Activated CD8-positive, alpha-beta memory T cell treated with anti-CD3 and anti-CD28 coated beads for 4 hours (primary cell): Measurements from ENCODE around the gene COL26A1.

ENCODE experiments used
- DNase-seq, 2 donors: peaks; one replicate each; pipeline ENCODE4 v3.0.0-alpha.2; 2020; ENCODE audit warnings: low read depth in 2 of 2

COL26A1 gene

DNA sequence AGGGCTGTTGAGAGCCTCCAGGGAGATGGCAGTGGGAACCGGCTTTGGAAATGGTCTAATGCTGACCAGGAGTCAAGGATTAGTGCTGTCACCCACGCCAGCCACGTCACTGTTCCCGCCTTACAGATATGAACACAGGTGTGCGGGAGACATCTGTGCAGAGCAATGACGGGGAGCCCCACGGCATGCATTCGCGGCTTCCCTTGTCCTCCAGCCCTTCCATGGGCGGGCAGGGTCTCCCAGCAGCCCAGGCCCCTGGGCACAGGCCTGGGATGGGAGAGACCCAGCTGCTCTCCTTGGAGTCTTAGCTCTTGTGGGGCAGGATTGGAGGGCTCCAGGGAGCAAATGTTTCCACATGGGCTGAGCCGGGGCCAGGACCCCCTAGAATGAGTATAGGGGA, 172.2 kb downstream of the COL26A1 start:
- DNase-seq = no peak

DNA sequence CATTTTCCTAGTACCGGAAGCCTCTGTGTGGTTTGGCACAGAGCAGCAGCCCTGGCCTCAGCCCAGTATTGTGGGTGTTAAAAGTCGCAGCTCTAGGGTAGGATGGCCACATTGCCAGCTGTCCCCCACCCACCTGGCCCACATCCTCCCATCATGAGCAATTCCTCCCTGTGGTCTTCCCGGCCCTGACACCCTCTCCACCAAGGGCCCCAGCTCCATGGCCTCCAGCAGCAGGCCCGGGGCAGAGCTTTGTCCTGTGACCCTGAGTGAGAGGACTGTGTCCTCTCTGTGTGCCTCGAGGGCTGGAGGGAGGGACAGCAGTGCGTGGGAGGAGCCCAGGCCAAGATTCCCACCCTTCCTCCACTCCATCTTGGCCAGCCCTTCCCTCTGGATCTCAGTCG, 172.7 kb downstream of the COL26A1 start:
- DNase-seq = no peak

- no peak for DNase-seq
Measured at GRCh38 chr7:101536232-101536631, 173.6 kb downstream of the COL26A1 start.

GRCh38 chr7:101536668-101537067, 174.0 kb downstream of the COL26A1 start:
- no peak for DNase-seq

- DNase-seq = no peak
Measured at GRCh38 chr7:101537205-101537604, 174.5 kb downstream of the COL26A1 start.

DNA sequence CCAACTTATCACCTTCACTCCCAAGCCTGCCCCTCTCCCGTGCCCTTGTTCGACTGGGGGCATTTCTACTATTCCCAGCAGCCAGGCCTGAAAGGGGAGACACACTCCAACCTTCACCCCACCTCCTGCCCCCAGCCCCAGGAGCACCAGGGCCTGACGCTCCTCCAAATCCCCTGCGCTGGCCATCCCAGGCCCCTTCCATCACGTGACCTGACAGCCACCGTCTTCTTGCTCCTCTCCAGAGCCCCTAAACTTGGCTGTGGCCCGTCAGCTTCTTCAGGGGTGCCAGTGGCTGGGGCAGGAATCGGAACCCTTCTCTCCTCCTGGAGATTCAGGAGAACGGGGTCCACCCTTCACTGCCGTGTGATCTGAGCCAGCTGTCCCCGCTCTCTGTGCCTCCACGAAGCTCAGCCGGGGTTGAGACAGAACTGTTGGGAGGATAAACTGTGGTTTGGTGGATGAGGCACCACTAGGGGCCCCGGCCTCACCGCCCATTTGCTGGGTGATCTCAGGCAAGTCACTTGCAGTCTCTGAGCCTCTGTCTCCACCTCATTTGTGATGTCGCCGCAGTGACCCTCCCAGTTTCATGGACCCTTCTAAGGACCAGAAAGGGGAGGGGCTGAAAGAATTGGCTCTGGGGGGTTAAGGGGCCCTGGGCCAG, 175.4 kb downstream of the COL26A1 start:
- DNase-seq = no peak

GRCh38 chr7:101538596-101539459, 176.2 kb downstream of the COL26A1 start:
- DNase-seq = peak in 1 of 2 donors; percentile 10

DNA sequence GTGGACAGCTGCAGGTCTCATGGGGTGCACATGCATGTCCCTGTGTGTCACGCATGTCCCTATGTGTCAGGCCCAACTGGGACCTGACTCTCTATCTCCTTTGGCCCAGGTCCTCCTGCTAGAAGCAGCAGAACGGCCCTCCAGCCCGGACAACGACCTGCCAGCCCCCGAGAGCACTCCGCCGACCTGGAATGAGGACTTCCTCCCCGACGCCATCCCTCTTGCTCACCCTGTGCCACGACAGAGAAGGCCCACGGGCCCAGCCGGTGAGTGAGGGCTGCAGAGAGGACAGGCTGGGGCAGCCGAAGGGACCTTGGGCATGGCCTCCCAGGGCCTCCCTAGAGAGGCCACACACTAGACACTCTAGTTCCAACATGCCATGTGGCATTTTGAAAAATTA, 177.1 kb downstream of the COL26A1 start:
- no peak for DNase-seq

- peak; percentile 33 to 38 for DNase-seq
Measured at GRCh38 chr7:101542527-101543241, 180.0 kb downstream of the COL26A1 start.

GRCh38 chr7:101543242-101543766, 180.6 kb downstream of the COL26A1 start:
- no peak for DNase-seq

- no peak for DNase-seq
Measured at GRCh38 chr7:101543846-101544245, 181.2 kb downstream of the COL26A1 start.

DNA sequence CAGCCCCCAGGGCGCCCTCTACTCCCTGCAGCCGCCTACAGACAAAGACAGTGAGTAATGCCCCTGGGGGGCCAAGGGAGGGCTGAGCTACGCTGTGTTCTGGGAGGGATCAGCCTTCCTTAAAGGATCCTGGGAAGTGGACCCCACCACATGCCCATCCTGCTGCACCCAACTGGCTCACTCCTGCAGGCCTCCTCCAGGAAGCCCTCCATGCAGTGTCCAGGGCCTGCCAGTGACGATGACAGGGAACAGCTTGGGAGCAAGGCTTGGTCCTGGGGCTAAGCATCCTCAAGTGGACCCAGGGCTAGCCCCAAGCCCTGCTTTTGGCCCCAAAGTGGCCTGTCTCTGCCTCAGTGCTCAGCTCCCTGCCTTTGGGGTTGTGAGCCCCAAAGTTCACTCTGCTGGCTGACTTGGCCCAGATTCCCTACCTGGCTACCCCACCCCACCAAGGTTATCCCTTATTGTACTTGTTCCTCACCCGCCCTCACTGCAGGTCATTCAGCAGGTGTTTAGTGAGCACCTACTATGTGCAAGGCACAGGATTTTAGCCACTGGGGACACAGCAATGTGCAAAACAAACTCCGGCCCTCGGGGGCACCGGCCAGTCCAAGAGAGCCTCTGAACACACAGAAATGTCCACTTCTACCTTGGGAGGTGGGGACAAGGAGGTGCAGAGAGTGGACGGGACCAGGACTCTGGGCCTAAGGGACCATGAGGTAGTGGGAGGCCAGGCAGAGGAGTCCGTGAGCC, 182.9 kb downstream of the COL26A1 start:
- DNase-seq = no peak

DNA sequence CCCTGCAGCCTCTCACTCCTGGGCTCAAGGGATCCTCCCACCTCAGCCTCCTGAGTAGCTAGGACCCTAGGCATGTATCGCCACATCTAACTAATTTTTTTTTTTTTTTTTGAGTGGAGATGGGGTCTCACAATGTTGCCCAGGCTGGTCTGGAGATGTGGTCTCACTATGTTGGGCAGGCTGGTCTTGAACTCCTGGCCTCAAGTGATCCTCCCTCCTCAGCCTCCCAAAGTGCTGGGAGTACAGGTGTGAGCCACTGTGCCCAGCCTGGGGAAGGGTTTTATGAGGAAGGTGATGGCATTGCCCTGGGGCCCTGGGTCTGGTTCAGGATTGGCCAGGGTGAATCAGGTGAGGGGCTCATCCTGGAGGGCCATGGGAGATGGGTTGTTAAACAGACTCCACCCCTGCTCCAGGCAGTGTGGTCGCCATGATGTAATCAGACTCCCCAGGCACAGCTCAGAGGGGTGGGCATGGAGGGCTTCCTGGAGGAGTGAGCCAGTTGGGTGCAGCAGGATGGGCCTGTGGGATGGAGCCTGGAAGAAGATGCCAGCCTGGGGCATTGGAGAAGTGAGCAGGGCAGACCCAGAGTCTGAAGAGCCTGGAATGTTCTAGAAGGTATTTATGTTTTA, 183.7 kb downstream of the COL26A1 start:
- DNase-seq = no peak

- DNase-seq = no peak
Measured at GRCh38 chr7:101547022-101547915, 184.6 kb downstream of the COL26A1 start.

DNA sequence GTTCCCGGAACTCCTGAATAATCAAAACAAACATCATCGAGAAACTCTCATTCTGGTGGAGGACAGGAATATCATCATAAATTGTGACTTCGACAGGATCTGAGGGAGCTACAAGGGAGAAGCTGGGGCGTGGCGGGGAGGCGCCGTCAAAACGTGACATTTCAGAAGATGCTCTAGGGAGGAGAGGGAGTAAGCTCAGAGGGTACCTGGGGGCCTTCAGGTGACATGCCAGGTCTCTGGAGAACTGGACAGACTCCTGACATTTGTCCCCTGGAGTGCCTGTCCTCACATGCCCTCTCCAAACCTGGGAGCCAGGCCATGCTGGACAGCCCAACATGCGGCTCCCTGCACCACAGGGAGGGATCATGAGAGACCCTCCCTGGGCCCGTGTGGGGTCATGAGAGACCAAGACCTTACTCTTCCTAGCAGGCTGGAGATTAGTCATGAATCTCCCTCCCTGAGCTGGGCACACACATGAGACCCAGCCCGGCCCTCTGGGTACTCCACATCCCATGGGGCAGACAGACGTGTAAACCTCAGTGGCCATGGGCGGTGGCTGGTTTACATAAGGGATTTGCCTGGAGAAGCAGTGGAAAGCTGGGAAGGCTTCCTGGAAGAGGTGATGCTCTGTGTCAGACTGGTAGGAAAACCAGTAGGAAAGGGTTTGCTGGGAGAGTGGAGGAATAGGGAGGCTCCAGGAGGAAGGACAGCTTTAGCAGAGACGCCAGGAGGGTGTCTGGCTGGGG, 185.4 kb downstream of the COL26A1 start:
- DNase-seq = no peak

DNA sequence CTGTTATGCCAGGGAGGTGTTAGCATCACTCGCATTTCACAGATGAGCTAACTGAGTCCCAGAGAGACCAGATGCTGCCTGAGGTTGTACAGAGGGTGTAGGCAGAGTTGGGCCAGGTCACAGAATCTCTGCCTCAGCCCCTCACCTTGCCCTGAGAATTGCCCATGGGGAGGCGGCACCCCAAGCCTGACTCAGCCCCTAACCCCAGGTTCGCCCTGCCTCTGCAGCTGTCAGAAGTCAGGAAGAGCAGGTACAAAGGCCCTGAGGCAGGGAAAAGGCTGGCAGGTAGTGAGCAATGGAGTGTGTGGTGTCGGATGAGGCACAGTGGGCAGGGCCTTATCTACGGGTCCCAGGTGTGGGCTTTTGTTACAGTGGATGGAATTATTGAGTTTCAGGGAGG, 187.1 kb downstream of the COL26A1 start:
- no peak for DNase-seq

GRCh38 chr7:101550641-101551541, 188.2 kb downstream of the COL26A1 start:
- no peak for DNase-seq

GRCh38 chr7:101553018-101553770, 190.5 kb downstream of the COL26A1 start:
- DNase-seq = no peak
